GM20000 (cell line): ENCODE results near the gene C2CD3.

Source experiments
- DNase-seq: peaks from one replicate; pipeline ENCODE4 v3.0.0; 2012; ENCODE audit warnings: low spot score
- CTCF ChIP-seq: IDR thresholded peaks from 2 replicates; pipeline ENCODE4 v1.5.1; 2012; ENCODE audit warnings: mild to moderate bottlenecking, control low read depth; ENCODE audit errors: extremely low read depth, missing control alignments

The C2CD3 gene

GRCh38 chr11:74057249-74058151 lies 113.3 kb downstream of the C2CD3 start:
- TF ChIP-seq CTCF = no peak
- DNase-seq = no peak

GRCh38 chr11:74055938-74056337 lies 114.9 kb downstream of the C2CD3 start:
- no peak for DNase-seq
- TF ChIP-seq CTCF = no peak

GRCh38 chr11:74050465-74050864 lies 120.3 kb downstream of the C2CD3 start:
- TF ChIP-seq CTCF = no peak
- no peak for DNase-seq

GRCh38 chr11:74048993-74049392 lies 121.8 kb downstream of the C2CD3 start:
- DNase-seq = no peak
- no peak for TF ChIP-seq CTCF

GRCh38 chr11:74044538-74044937 lies 126.3 kb downstream of the C2CD3 start:
- no peak for TF ChIP-seq CTCF
- DNase-seq = no peak

GRCh38 chr11:74043450-74043849 lies 127.4 kb downstream of the C2CD3 start:
- DNase-seq = no peak
- no peak for TF ChIP-seq CTCF

GRCh38 chr11:74037309-74037708 lies 133.5 kb downstream of the C2CD3 start:
- no peak for TF ChIP-seq CTCF
- no peak for DNase-seq
